ENCODE results near the gene LOXHD1. TPM values are rescaled to one million over a fixed set of nuclear protein-coding genes. Genes with fewer than 3 reads are reported as not detected.

LOXHD1 gene
- total RNA-seq, 2 experiments from 2014 or later = 0.47 to 0.63 TPM

- H3K9me3 Mint-ChIP-seq (ENCODE audit: insufficient read depth) = no peaks in the 10 kb centered on the region
- H3K4me1 Mint-ChIP-seq (ENCODE audit: low read depth) = no peaks in the 10 kb centered on the region
- H3K4me3 Mint-ChIP-seq = no peak overlapping the region
- H3K27ac Mint-ChIP-seq = no peak overlapping the region
- POLR2A ChIA-PET = interaction anchor here (0.5 to 1.6 kb wide), 2 partner anchors 11 to 63 kb away, joined by 3 read pairs; no protein-coding TSS in a partner anchor
- CTCF ChIA-PET = interaction anchor here (0.7 kb wide), 1 partner anchor 275 kb away, joined by 3 read pairs; no protein-coding TSS in a partner anchor
- ATAC-seq (no peak), DNase-seq (no peak)
- no peaks in the 10 kb centered on the region for H3K36me3 Mint-ChIP-seq (ENCODE audit: low read depth)
- peaks cover 10% of the 10 kb centered on the region for H3K27me3 Mint-ChIP-seq (ENCODE audit: low read depth)
Measured at GRCh38 chr18:46448347-46448746, 208.7 kb downstream of the LOXHD1 start.

- H3K27me3 Mint-ChIP-seq (ENCODE audit: low read depth) = peaks cover 13% of the 10 kb centered on the region
- H3K27ac Mint-ChIP-seq = no peak overlapping the region
- H3K4me1 Mint-ChIP-seq (ENCODE audit: low read depth) = no peaks in the 10 kb centered on the region
- ChIA-PET POLR2A (interaction anchor here (0.5 to 1.6 kb wide), 2 partner anchors 11 to 62 kb away, joined by 3 read pairs; no protein-coding TSS in a partner anchor), CTCF (no interaction called here)
- DNase-seq (no peak), ATAC-seq (no peak)
- no peaks in the 10 kb centered on the region for H3K9me3 Mint-ChIP-seq (ENCODE audit: insufficient read depth)
- no peaks in the 10 kb centered on the region for H3K36me3 Mint-ChIP-seq (ENCODE audit: low read depth)
- no peak overlapping the region for H3K4me3 Mint-ChIP-seq
Measured at GRCh38 chr18:46447792-46448191, 209.2 kb downstream of the LOXHD1 start.

- Mint-ChIP-seq H3K27me3 (ENCODE audit: low read depth) (peaks cover 13% of the 10 kb centered on the region), H3K36me3 (ENCODE audit: low read depth) (no peaks in the 10 kb centered on the region), H3K4me1 (ENCODE audit: low read depth) (no peaks in the 10 kb centered on the region), H3K4me3 (no peak overlapping the region), H3K27ac (no peak overlapping the region), H3K9me3 (ENCODE audit: insufficient read depth) (no peaks in the 10 kb centered on the region)
- no peak for DNase-seq
- ChIA-PET CTCF (interaction anchor here (1.8 kb wide), 1 partner anchor 210 kb away, joined by 6 read pairs; no protein-coding TSS in a partner anchor), POLR2A (interaction anchor here (1.6 kb wide), 1 partner anchor 12 kb away, joined by 3 read pairs; no protein-coding TSS in a partner anchor)
- ATAC-seq = no peak
Measured at GRCh38 chr18:46447323-46447722, 209.7 kb downstream of the LOXHD1 start.

GRCh38 chr18:46445522-46446313 is 211.3 kb downstream of the LOXHD1 start:
- Mint-ChIP-seq H3K27ac (no peak overlapping the region), H3K9me3 (ENCODE audit: insufficient read depth) (no peaks in the 10 kb centered on the region), H3K27me3 (ENCODE audit: low read depth) (peaks cover 13% of the 10 kb centered on the region), H3K4me1 (ENCODE audit: low read depth) (no peaks in the 10 kb centered on the region), H3K36me3 (ENCODE audit: low read depth) (no peaks in the 10 kb centered on the region), H3K4me3 (no peak overlapping the region)
- ATAC-seq = no peak
- ChIA-PET POLR2A (no interaction called here), CTCF (interaction anchor here (1.8 kb wide), 1 partner anchor 212 kb away, joined by 6 read pairs; no protein-coding TSS in a partner anchor)
- no peak for DNase-seq

GRCh38 chr18:46439037-46439436 is 218.0 kb downstream of the LOXHD1 start:
- no peaks in the 10 kb centered on the region for H3K4me1 Mint-ChIP-seq (ENCODE audit: low read depth)
- ChIA-PET CTCF (no interaction called here), POLR2A (no interaction called here)
- no peaks in the 10 kb centered on the region for H3K36me3 Mint-ChIP-seq (ENCODE audit: low read depth)
- H3K9me3 Mint-ChIP-seq (ENCODE audit: insufficient read depth) = no peaks in the 10 kb centered on the region
- DNase-seq (no peak), ATAC-seq (no peak)
- peaks cover 3% of the 10 kb centered on the region for H3K27me3 Mint-ChIP-seq (ENCODE audit: low read depth)
- no peak overlapping the region for H3K4me3 Mint-ChIP-seq
- no peak overlapping the region for H3K27ac Mint-ChIP-seq

- H3K9me3 Mint-ChIP-seq (ENCODE audit: insufficient read depth) = no peaks in the 10 kb centered on the region
- no peak for DNase-seq
- CTCF ChIA-PET = no interaction called here
- H3K36me3 Mint-ChIP-seq (ENCODE audit: low read depth) = no peaks in the 10 kb centered on the region
- POLR2A ChIA-PET = no interaction called here
- H3K4me3 Mint-ChIP-seq = no peak overlapping the region
- H3K27me3 Mint-ChIP-seq (ENCODE audit: low read depth) = no peaks in the 10 kb centered on the region
- H3K4me1 Mint-ChIP-seq (ENCODE audit: low read depth) = no peaks in the 10 kb centered on the region
- no peak for ATAC-seq
- H3K27ac Mint-ChIP-seq = no peak overlapping the region
Measured at GRCh38 chr18:46437061-46437460, 220.0 kb downstream of the LOXHD1 start.

- ATAC-seq (no peak), DNase-seq (no peak)
- H3K27me3 Mint-ChIP-seq (ENCODE audit: low read depth) = peaks cover 3% of the 10 kb centered on the region
- H3K4me3 Mint-ChIP-seq = no peak overlapping the region
- ChIA-PET CTCF (no interaction called here), POLR2A (no interaction called here)
- H3K4me1 Mint-ChIP-seq (ENCODE audit: low read depth) = no peaks in the 10 kb centered on the region
- H3K27ac Mint-ChIP-seq = no peak overlapping the region
- H3K36me3 Mint-ChIP-seq (ENCODE audit: low read depth) = no peaks in the 10 kb centered on the region
- H3K9me3 Mint-ChIP-seq (ENCODE audit: insufficient read depth) = no peaks in the 10 kb centered on the region
Measured at GRCh38 chr18:46436621-46437020, 220.4 kb downstream of the LOXHD1 start.

- Mint-ChIP-seq H3K27me3 (ENCODE audit: low read depth) (peaks cover 13% of the 10 kb centered on the region), H3K27ac (no peak overlapping the region), H3K36me3 (ENCODE audit: low read depth) (no peaks in the 10 kb centered on the region), H3K4me3 (no peak overlapping the region), H3K9me3 (ENCODE audit: insufficient read depth) (no peaks in the 10 kb centered on the region), H3K4me1 (ENCODE audit: low read depth) (no peaks in the 10 kb centered on the region)
- ChIA-PET CTCF (interaction anchor here (1.0 kb wide), 1 partner anchor 224 kb away, joined by 3 read pairs; no protein-coding TSS in a partner anchor), POLR2A (no interaction called here)
- ATAC-seq (no peak), DNase-seq (no peak)
Measured at GRCh38 chr18:46435031-46435430, 222.0 kb downstream of the LOXHD1 start.

- no peak for DNase-seq
- Mint-ChIP-seq H3K4me3 (no peak overlapping the region), H3K36me3 (ENCODE audit: low read depth) (no peaks in the 10 kb centered on the region), H3K27me3 (ENCODE audit: low read depth) (peaks cover 17% of the 10 kb centered on the region), H3K27ac (no peak overlapping the region), H3K4me1 (ENCODE audit: low read depth) (no peaks in the 10 kb centered on the region), H3K9me3 (ENCODE audit: insufficient read depth) (no peaks in the 10 kb centered on the region)
- ATAC-seq = no peak
- CTCF ChIA-PET = interaction anchor here (1.0 kb wide), 1 partner anchor 223 kb away, joined by 3 read pairs; no protein-coding TSS in a partner anchor
- POLR2A ChIA-PET = no interaction called here
Measured at GRCh38 chr18:46434629-46435028, 222.4 kb downstream of the LOXHD1 start.

- no peaks in the 10 kb centered on the region for H3K4me1 Mint-ChIP-seq (ENCODE audit: low read depth)
- POLR2A ChIA-PET = no interaction called here
- CTCF ChIA-PET = interaction anchor here (1.0 kb wide), 1 partner anchor 225 kb away, joined by 3 read pairs; no protein-coding TSS in a partner anchor
Measured at GRCh38 chr18:46433121-46433826, 223.7 kb downstream of the LOXHD1 start.

GRCh38 chr18:46431522-46432171 is 225.4 kb downstream of the LOXHD1 start:
- Mint-ChIP-seq H3K36me3 (ENCODE audit: low read depth) (no peaks in the 10 kb centered on the region), H3K27me3 (ENCODE audit: low read depth) (peaks cover 21% of the 10 kb centered on the region), H3K4me1 (ENCODE audit: low read depth) (no peaks in the 10 kb centered on the region), H3K9me3 (ENCODE audit: insufficient read depth) (no peaks in the 10 kb centered on the region), H3K4me3 (no peak overlapping the region), H3K27ac (no peak overlapping the region)
- CTCF ChIA-PET = no interaction called here
- DNase-seq (no peak), ATAC-seq (no peak)
- POLR2A ChIA-PET = no interaction called here

More at GRCh38 chr18:46433121-46433826, 223.7 kb downstream of the LOXHD1 start:
- peak; percentile 19 for ATAC-seq
- Mint-ChIP-seq H3K27me3 (ENCODE audit: low read depth) (peaks cover 21% of the 10 kb centered on the region), H3K36me3 (ENCODE audit: low read depth) (no peaks in the 10 kb centered on the region), H3K4me3 (no peak overlapping the region), H3K9me3 (ENCODE audit: insufficient read depth) (no peaks in the 10 kb centered on the region), H3K27ac (no peak overlapping the region)
- DNase-seq = no peak
